SKM-1 treated with dmso at 0.1 percent for 144 hours (cell line): Measurements from ENCODE around the gene THEMIS.
"Not testable (repeated sequence)": the region's sequence is repeated elsewhere in the genome, so short reads cannot be mapped to it uniquely, and the experiment has no call there.

Experiments
- DNase-seq: peaks from one replicate; lab custom pipeline; 2025; ENCODE audit not compliant: unreplicated experiment; lab: John Stamatoyannopoulos, UW

THEMIS gene

GRCh38 chr6:127738423-127738822 lies 162.4 kb downstream of the THEMIS start:
- no peak for DNase-seq

- DNase-seq: no peak
Measured at GRCh38 chr6:127737768-127738167, 163.1 kb downstream of the THEMIS start.

- DNase-seq: peak; percentile 70
Measured at GRCh38 chr6:127737009-127737486, 163.8 kb downstream of the THEMIS start.

- DNase-seq: no peak
Measured at GRCh38 chr6:127732927-127733326, 167.9 kb downstream of the THEMIS start.

- no peak for DNase-seq
Measured at GRCh38 chr6:127727260-127727953, 173.5 kb downstream of the THEMIS start.

- no peak for DNase-seq
Measured at GRCh38 chr6:127725821-127726220, 175.0 kb downstream of the THEMIS start.

- DNase-seq: no peak
Measured at GRCh38 chr6:127718694-127719093, 182.2 kb downstream of the THEMIS start.

- no peak for DNase-seq
Measured at GRCh38 chr6:127717384-127717783, 183.5 kb downstream of the THEMIS start.

GRCh38 chr6:127716465-127716864 lies 184.4 kb downstream of the THEMIS start:
- DNase-seq: no peak

- no peak for DNase-seq
Measured at GRCh38 chr6:127710668-127711067, 190.2 kb downstream of the THEMIS start.

- no peak for DNase-seq
Measured at GRCh38 chr6:127706216-127706615, 194.6 kb downstream of the THEMIS start.

GRCh38 chr6:127695108-127695507 lies 205.8 kb downstream of the THEMIS start:
- DNase-seq: no peak

GRCh38 chr6:127691146-127691545 lies 209.7 kb downstream of the THEMIS start:
- DNase-seq: no peak

- no peak for DNase-seq
Measured at GRCh38 chr6:127690588-127690987, 210.3 kb downstream of the THEMIS start.

- DNase-seq: no peak
Measured at GRCh38 chr6:127690092-127690491, 210.8 kb downstream of the THEMIS start.

GRCh38 chr6:127687490-127687889 lies 213.4 kb downstream of the THEMIS start:
- DNase-seq: not testable (repeated sequence)

- DNase-seq: no peak
Measured at GRCh38 chr6:127686084-127686483, 214.8 kb downstream of the THEMIS start.

GRCh38 chr6:127684501-127684900 lies 216.4 kb downstream of the THEMIS start:
- no peak for DNase-seq
